ENCODE measurements around the gene RUBCNL. TPM values are rescaled to one million over a fixed set of nuclear protein-coding genes. Genes with fewer than 3 reads are reported as not detected.

RUBCNL gene
- total RNA-seq, 1 experiment from 2014 or later = 1.4 TPM

- H3K9ac ChIP-seq (ENCODE audit: extremely low read depth, insufficient read length, low read length) = no peak overlapping the region
- H4K8ac ChIP-seq (replicated peaks; ENCODE audit: insufficient read length, low read depth, low read length) = no peak overlapping the region
- no peaks in the 10 kb centered on the region for H3K27me3 ChIP-seq (ENCODE audit: insufficient read depth, low read length)
- H4K91ac ChIP-seq (ENCODE audit: insufficient read length, low read depth, low read length) = no peak overlapping the region
- Mint-ChIP-seq H3K27ac (no peak overlapping the region), H3K27me3 (ENCODE audit: low read depth) (0 out of 2 replicates have a peak, but pooled peaks cover 2% of the 10 kb centered on the region), H3K4me1 (no peaks in the 10 kb centered on the region), H3K9me3 (peaks cover 4 to 8% of the 10 kb centered on the region in 2 experiments; a peak in 4 of 5 replicates), H3K36me3 (ENCODE audit: insufficient read depth in 1 of 3, low read depth in 3 of 3) (peaks cover 0 to 5% (median 0%) of the 10 kb centered on the region in 3 experiments; a peak in 2 of 7 replicates), H3K4me3 (no peak overlapping the region)
- H3K79me1 ChIP-seq (ENCODE audit: insufficient read depth, low read depth, low read length, poor library complexity, severe bottlenecking) = no peaks in the 10 kb centered on the region
- no peaks in the 10 kb centered on the region for H3K4me1 ChIP-seq (ENCODE audit: insufficient read depth, low read length)
- H3K79me2 ChIP-seq (ENCODE audit: insufficient read depth, low read length) = no peaks in the 10 kb centered on the region
- H2BK5ac ChIP-seq (ENCODE audit: insufficient read length, low read length) = no peak overlapping the region
- no peak overlapping the region for H2BK15ac ChIP-seq (ENCODE audit: low read depth, low read length)
- no peak overlapping the region for H3K4ac ChIP-seq (ENCODE audit: low read depth, low read length)
- no peak overlapping the region for H3K14ac ChIP-seq (ENCODE audit: insufficient read depth, low read length)
- no peak overlapping the region for H4K5ac ChIP-seq (ENCODE audit: insufficient read length, low read depth, low read length)
- no peak overlapping the region for H3K23ac ChIP-seq (ENCODE audit: insufficient read length, low read depth, low read length)
- H2AFZ ChIP-seq (ENCODE audit: low read length) = no peak overlapping the region
- H3K27ac ChIP-seq (ENCODE audit: insufficient read length, low read depth, low read length) = no peak overlapping the region
- DNase-seq = no peak
- H3K4me2 ChIP-seq (ENCODE audit: insufficient read depth, insufficient read length, low read length) = no peak overlapping the region
- TF ChIP-seq, protein P1, sequence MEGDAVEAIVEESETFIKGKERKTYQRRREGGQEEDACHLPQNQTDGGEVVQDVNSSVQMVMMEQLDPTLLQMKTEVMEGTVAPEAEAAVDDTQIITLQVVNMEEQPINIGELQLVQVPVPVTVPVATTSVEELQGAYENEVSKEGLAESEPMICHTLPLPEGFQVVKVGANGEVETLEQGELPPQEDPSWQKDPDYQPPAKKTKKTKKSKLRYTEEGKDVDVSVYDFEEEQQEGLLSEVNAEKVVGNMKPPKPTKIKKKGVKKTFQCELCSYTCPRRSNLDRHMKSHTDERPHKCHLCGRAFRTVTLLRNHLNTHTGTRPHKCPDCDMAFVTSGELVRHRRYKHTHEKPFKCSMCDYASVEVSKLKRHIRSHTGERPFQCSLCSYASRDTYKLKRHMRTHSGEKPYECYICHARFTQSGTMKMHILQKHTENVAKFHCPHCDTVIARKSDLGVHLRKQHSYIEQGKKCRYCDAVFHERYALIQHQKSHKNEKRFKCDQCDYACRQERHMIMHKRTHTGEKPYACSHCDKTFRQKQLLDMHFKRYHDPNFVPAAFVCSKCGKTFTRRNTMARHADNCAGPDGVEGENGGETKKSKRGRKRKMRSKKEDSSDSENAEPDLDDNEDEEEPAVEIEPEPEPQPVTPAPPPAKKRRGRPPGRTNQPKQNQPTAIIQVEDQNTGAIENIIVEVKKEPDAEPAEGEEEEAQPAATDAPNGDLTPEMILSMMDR (conservative IDR thresholded peaks at IDR 0.05) = no peak
- H2BK12ac ChIP-seq (ENCODE audit: insufficient read length, low read depth, low read length) = no peak overlapping the region
- no peak overlapping the region for H2BK20ac ChIP-seq (ENCODE audit: low read depth, low read length, poor library complexity, severe bottlenecking)
- no peak overlapping the region for H3K56ac ChIP-seq (ENCODE audit: insufficient read length, low read depth, low read length)
- no peaks in the 10 kb centered on the region for H4K20me1 ChIP-seq (ENCODE audit: control insufficient read depth, insufficient read depth, insufficient read length)
- H2AK5ac ChIP-seq (ENCODE audit: insufficient read length, low read length) = no peak overlapping the region
- H3T11ph ChIP-seq (ENCODE audit: low read length) = no peak overlapping the region
- H3K9me3 ChIP-seq (ENCODE audit: control insufficient read depth, low read depth, low read length) = no peaks in the 10 kb centered on the region
- H2BK120ac ChIP-seq (ENCODE audit: low read depth, low read length, poor library complexity, severe bottlenecking) = no peak overlapping the region
- no peaks in the 10 kb centered on the region for H3K23me2 ChIP-seq (ENCODE audit: insufficient read length, low read depth, low read length, poor library complexity, severe bottlenecking)
- no CpG with 5 or more reads among the region's 10 CpGs for WGBS (ENCODE audit: extremely low coverage, insufficient read length, low lambda C conversion rate)
- no peak overlapping the region for H3K18ac ChIP-seq (ENCODE audit: insufficient read length, low read depth, low read length)
These were observed 47.9 kb downstream of the RUBCNL start for GRCh38 chr13:46339035-46339666.
